Progenitor cell of endocrine pancreas (in vitro differentiated cells): ENCODE data around the gene RTP5. TPM values are rescaled to one million over a fixed set of nuclear protein-coding genes. Genes with fewer than 3 reads are reported as not detected.

Experiments
- DNase-seq: peaks from one replicate; pipeline ENCODE4 v3.0.0; 2021; ENCODE audit warnings: low spot score; ENCODE audit not compliant: unreplicated experiment
- H3K27ac Mint-ChIP-seq: 2 replicates; pipeline ENCODE4 v1.8.0; 2021; ENCODE audit warnings: mild to moderate bottlenecking, moderate library complexity, mixed read lengths
- H3K27me3 Mint-ChIP-seq: 2 replicates; pipeline ENCODE4 v1.8.0; 2021; ENCODE audit warnings: mixed read lengths
- H3K36me3 Mint-ChIP-seq: 2 replicates; pipeline ENCODE4 v1.8.0; 2022; ENCODE audit warnings: mixed read lengths; ENCODE audit not compliant: insufficient read depth
- H3K4me1 Mint-ChIP-seq: 2 replicates; pipeline ENCODE4 v1.8.0; 2021; ENCODE audit warnings: low read depth, mixed read lengths
- H3K4me3 Mint-ChIP-seq: 2 replicates; pipeline ENCODE4 v1.8.0; 2021; ENCODE audit warnings: low read depth, mild to moderate bottlenecking, moderate library complexity, mixed read lengths
- H3K9me3 Mint-ChIP-seq: 2 replicates; pipeline ENCODE4 v1.8.0; 2021; ENCODE audit warnings: low read depth, mixed read lengths
- total RNA-seq: library from RNA; stranded (reverse); gene quantifications from 2 replicates; pipeline ENCODE4 v1.2.1, GENCODE V29; 2021
- TF ChIP-seq, protein P1 (sequence below): fragments of 200-600 bp; sonication (generic); IDR thresholded peaks from one replicate; pipeline ENCODE4 v1.5.0; 2021; ENCODE audit warnings: antibody characterized with exemption, mild to moderate bottlenecking; ENCODE audit not compliant: unreplicated experiment

RTP5 gene
- total RNA-seq, 1 donor from 2014 or later = not detected

DNA sequence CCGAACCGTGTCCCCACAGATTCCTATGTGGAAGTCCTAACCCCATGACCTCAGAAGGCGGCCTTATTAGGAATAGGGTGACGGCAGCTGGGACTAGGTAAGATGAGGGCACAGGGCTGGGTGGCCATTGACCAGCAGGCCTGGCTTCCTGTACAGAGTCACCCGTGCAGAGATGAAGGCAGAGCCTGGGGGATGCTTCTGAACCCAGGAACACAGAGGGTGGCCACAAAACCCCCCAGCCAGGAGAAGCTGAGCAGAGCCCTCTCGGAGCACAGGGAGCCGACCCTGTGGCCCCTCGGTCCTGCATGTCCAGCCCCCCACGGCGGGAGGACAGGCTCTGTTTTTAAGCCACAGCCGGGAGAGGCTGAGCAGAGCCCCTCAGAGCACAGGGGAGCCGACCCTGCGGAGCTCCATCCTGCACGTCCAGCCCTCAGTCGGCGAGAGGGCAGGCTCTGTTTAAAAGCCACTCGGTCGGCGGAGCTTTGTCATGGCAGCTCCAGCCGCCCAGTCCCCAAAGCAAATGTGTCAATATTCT, 13.6 kb upstream of the RTP5 start:
- no peaks in the 10 kb centered on the region for H3K9me3 Mint-ChIP-seq
- H3K36me3 Mint-ChIP-seq = no peaks in the 10 kb centered on the region
- H3K4me3 Mint-ChIP-seq = no peak overlapping the region
- no peaks in the 10 kb centered on the region for H3K4me1 Mint-ChIP-seq
- TF ChIP-seq, protein P1, sequence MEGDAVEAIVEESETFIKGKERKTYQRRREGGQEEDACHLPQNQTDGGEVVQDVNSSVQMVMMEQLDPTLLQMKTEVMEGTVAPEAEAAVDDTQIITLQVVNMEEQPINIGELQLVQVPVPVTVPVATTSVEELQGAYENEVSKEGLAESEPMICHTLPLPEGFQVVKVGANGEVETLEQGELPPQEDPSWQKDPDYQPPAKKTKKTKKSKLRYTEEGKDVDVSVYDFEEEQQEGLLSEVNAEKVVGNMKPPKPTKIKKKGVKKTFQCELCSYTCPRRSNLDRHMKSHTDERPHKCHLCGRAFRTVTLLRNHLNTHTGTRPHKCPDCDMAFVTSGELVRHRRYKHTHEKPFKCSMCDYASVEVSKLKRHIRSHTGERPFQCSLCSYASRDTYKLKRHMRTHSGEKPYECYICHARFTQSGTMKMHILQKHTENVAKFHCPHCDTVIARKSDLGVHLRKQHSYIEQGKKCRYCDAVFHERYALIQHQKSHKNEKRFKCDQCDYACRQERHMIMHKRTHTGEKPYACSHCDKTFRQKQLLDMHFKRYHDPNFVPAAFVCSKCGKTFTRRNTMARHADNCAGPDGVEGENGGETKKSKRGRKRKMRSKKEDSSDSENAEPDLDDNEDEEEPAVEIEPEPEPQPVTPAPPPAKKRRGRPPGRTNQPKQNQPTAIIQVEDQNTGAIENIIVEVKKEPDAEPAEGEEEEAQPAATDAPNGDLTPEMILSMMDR = no peak
- no peaks in the 10 kb centered on the region for H3K27me3 Mint-ChIP-seq
- DNase-seq = no peak
- no peak overlapping the region for H3K27ac Mint-ChIP-seq

DNA sequence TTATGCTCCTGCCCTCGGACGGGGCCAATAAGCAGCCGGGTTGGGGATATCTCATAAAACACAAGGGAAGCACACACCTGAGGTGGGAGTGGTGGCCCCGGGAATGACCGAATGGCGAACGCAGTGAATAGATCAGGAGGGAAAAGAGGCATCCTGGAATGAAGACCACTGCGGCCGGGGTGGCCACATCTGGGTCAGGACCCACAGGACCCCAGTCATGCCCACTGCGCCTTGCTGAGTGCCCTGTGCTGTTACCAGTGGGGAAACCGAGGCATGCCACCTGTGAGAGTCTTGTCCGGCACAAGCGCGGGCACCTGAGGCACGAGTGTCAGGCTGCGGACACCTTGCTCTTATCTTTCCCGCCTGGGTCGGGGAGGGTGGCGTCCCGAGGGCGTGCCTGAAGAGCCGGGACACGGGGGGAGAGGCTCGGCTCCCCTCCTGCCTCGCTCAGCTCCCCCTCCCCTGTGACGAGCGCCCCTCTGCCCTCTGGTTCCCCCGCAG, 12.4 kb upstream of the RTP5 start:
- DNase-seq = no peak
- Mint-ChIP-seq H3K9me3 (no peaks in the 10 kb centered on the region), H3K4me3 (no peak overlapping the region), H3K36me3 (no peaks in the 10 kb centered on the region), H3K4me1 (no peaks in the 10 kb centered on the region), H3K27me3 (peaks cover 5% of the 10 kb centered on the region), H3K27ac (no peak overlapping the region)
- TF ChIP-seq, protein P1 = no peak

DNA sequence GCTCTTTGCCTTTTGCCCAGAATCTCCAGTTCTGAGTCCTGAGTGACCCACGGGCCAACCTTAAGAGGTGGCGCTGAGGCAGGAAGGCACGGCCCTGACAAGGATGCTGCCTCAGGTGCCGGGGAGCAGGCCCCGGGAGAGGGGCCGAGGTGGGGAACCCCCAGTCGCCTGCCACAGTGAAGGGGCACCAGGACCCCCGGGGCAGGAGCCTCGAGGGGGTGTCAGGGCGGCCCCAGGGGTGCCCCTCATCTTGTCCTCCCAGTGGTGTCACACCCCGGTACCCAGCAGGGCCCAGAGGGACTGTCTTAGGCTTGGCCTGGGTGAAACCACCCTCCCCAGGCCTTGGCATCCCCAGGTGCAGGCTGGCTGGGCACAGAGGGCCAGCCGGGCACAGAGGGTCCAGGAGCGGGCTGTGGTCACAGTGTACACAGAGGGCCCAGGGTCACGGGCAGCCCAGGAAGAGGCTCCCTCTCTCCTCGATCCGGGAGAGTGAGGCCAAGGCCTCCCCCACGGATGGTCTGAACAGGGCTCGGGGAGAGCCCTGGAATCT, 11.9 kb upstream of the RTP5 start:
- DNase-seq = no peak
- Mint-ChIP-seq H3K9me3 (no peaks in the 10 kb centered on the region), H3K27me3 (peaks cover 5% of the 10 kb centered on the region), H3K4me3 (no peak overlapping the region), H3K36me3 (no peaks in the 10 kb centered on the region), H3K4me1 (no peaks in the 10 kb centered on the region), H3K27ac (no peak overlapping the region)
- TF ChIP-seq, protein P1 = no peak

DNA sequence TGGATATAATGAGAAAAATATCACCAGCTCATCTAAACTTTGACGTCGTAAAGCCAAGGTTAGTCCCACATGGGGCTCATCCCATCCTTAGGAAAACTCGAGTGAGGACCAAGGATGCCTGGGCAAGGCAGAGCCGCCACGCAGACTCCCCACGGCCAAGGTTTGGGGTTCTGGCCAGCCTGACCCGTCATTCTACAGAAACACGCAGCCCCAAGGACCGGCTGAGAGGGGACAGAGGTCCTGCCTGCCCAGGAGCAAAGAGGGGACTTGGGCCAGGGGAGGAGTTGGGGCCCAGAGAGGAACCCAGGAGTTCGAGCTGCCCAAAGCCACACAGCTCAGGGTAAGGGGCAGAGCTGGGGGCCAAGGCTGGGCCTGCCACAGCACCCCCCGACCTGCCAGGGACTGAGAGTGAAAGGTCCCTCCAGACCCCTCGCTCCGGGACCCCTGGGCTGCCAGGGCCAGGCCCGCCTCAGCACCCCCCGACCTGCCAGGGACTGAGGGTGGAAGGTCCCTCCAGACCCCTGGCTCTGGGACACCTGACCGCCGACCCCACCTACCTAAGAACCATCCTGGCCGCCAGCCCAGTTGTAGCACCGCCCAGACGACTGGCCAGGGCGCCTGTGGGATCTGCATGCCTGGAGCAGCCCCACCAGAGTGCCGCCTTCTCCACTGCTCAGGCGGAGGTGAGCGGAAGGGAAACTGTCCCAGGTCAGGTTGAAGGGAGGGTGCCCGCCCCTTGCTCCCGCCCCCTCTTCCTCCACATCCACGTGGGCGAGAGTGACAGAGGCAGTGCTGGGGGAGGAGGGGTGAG, 11.1 kb upstream of the RTP5 start, which contains the start of gene PDCD1:
Gene PDCD1, minus strand, starts transcription at position 689 of the 811 bp plus-strand sequence. Its CDS starts 56 bp downstream, at position 633.
- Mint-ChIP-seq H3K4me3 (no peak within 1 kb of the TSS), H3K27me3 (peaks cover 8% of the 10 kb centered on the region), H3K36me3 (no peaks in the 10 kb centered on the region), H3K9me3 (no peaks in the 10 kb centered on the region), H3K27ac (no peak within 1 kb of the TSS), H3K4me1 (no peaks in the 10 kb centered on the region)
- TF ChIP-seq, protein P1 = no peak
- DNase-seq = no peak

DNA sequence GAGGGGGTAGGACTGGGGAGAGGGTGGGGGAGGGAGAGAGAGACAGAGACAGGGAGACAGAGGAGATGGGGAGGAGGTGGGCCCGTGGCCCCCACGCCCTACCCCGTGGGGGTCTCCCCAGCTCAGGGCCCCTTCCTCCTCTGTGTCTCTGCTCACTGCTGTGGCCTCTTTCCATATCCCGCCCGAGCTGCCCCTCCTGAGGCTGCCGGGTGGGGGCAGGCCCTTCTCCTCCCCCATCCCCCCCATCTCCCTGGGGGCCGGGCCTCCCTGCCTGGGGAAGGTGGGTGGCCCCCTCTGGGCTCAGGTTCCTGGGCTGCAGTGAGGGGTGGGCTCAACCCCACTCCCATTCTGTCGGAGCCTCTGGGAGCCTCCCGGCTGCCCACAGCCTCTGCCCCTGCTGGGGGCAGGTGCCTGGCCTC, 10.5 kb upstream of the RTP5 start:
- DNase-seq = no peak
- Mint-ChIP-seq H3K27me3 (peaks cover 9% of the 10 kb centered on the region), H3K4me1 (no peaks in the 10 kb centered on the region), H3K36me3 (no peaks in the 10 kb centered on the region), H3K4me3 (no peak overlapping the region), H3K27ac (no peak overlapping the region), H3K9me3 (no peaks in the 10 kb centered on the region)
- TF ChIP-seq, protein P1 = no peak
